ENCODE measurements around the gene CXCL12.

The CXCL12 gene

GRCh38 chr10:44385026-44385695, at the start of gene CXCL12:
CXCL12 (minus strand) TSS chr10:44385097; CDS start chr10:44385005, 92 bp downstream.
- in situ Hi-C loops (cut with HindIII; ENCODE audit: low pct_ligation_motif_present, low pct_unique_long_range_greater_than_20kb, low sequenced_read_pairs), result no loop called here
- no peak for DNase-seq

DNA sequence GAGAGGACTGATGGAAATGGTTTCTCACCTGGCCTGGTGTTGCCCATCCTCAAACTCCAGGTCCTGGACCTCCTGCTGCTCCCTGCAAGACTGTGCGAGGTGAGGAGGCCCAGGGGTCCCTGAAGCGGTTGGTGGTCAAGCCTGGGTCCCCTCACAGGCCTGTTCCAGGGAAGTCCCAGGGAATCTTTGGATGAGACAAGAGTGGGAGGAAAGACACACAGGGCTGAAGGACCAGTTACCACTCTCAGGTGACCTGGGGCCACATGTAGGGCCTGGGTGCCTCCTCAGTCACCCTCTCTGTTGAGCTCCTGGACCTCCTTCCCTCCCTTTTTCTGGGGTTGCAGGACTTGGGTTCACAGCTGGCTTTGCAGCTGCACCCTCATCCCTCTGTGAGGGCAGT, 42.6 kb upstream of the CXCL12 start:
- in situ Hi-C loops (cut with HindIII; ENCODE audit: low pct_ligation_motif_present, low pct_unique_long_range_greater_than_20kb, low sequenced_read_pairs), result no loop called here
- DNase-seq, result no peak

DNA sequence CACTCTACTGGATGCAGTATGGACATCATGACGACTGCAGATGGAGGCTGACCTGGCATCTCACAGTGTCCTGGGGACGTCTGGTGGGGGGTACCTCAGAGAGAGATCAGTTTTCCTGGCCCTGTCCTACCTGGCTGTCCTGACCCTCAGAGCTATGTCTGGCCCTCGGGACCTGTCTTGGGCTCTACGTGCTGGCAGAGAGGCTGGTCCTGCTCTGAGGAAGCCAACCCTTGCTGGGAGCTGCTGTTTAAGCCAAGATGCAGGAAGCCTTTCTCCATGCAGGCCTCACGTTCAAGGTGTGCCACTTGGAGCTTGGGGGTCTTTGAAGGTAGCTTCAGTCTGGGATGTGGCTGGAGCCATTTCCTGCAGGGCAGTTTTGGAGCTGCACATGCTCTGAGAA, 42.1 kb upstream of the CXCL12 start:
- in situ Hi-C loops (cut with HindIII; ENCODE audit: low pct_ligation_motif_present, low pct_unique_long_range_greater_than_20kb, low sequenced_read_pairs), result no loop called here
- no peak for DNase-seq

DNA sequence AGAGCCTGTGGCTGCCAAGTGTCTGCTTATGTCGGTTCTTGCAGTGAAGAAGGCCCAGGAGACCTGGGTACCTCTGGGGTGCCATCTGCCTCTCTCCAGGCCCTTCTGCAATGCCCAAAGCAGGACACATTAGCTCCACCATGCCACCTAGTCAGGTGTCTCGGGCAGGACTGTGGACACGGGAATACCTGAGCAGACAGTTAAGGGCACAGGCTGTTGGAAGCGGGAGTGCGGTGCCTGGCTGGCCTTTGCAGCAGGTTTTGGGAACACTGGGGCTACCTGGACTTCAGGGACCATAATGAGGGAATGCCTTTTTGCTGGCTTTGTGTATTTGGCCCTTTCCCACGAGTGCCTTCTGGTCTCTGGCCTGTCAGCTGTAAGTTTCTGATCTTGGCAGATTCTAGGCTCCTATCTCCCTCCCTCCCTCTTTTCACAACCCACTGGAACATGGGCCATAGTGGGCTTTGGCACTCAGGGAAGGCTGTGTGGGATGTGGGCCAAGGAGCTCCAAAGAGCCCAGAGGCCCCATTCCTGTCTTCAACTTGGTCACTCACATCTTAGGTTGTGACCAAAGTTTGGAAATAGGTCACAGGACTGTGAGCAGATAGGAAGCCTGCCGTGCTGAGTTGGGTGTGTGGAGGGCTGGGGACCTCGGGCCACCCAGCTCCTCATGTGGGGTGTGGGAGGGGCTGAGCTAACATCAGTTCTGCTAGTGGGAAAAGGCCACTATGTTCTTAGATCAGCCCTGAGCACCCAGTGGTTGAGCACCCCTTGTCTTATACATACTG, 41.5 kb upstream of the CXCL12 start:
- in situ Hi-C loops (cut with HindIII; ENCODE audit: low pct_ligation_motif_present, low pct_unique_long_range_greater_than_20kb, low sequenced_read_pairs), result no loop called here

DNA sequence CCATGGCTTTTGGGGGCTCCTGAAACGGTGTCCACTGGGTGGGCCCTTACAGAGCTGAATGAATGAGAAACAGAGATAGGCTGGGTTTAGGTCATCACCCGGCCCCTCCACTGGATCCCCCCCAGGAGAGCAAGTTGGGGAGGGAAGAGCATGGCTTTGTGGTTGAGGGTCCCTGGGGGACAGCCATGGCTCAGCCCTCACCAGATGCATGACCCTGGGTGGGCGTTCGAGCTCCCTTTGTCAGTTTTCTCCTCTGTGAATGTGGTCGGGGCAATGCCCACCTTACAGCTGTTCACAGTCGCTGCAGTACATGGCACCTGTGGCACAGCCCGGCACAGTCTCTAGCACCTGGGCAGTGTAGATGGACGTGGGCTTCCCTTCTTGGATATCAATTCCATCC, 40.6 kb upstream of the CXCL12 start:
- in situ Hi-C loops (cut with HindIII; ENCODE audit: low pct_ligation_motif_present, low pct_unique_long_range_greater_than_20kb, low sequenced_read_pairs), result no loop called here
- no peak for DNase-seq

More for the DNA sequence above, 41.5 kb upstream of the CXCL12 start:
- DNase-seq, result no peak

GRCh38 chr10:44424957-44425356, 40.1 kb upstream of the CXCL12 start:
- no peak for DNase-seq
- in situ Hi-C loops (cut with HindIII; ENCODE audit: low pct_ligation_motif_present, low pct_unique_long_range_greater_than_20kb, low sequenced_read_pairs), result no loop called here

DNA sequence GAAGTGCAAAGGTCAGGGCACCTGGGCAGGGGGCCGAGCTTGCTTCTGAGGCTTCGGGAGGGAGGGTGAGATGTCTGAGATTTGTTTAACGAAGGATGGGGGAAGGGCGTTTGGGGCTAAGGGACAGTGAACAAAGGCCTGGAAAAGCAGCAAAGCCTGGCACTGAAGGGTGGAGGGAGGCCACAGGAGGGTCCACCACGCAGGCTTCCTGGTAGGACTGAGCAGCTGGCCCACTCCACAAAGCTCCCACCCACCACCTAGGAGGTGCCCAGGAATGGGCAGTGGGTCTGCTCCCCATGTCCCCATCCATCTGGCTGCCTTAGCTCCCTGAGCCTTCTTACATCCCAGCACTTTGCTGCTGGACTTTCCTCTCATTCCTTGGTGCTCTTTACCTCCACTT, 39.4 kb upstream of the CXCL12 start:
- in situ Hi-C loops (cut with HindIII; ENCODE audit: low pct_ligation_motif_present, low pct_unique_long_range_greater_than_20kb, low sequenced_read_pairs), result no loop called here
- DNase-seq, result no peak

- no peak for DNase-seq
- in situ Hi-C loops (cut with HindIII; ENCODE audit: low pct_ligation_motif_present, low pct_unique_long_range_greater_than_20kb, low sequenced_read_pairs), result no loop called here
Measured at GRCh38 chr10:44422570-44423101, 37.7 kb upstream of the CXCL12 start.

- in situ Hi-C loops (cut with HindIII; ENCODE audit: low pct_ligation_motif_present, low pct_unique_long_range_greater_than_20kb, low sequenced_read_pairs), result no loop called here
- no peak for DNase-seq
Measured at GRCh38 chr10:44422153-44422552, 37.3 kb upstream of the CXCL12 start.

GRCh38 chr10:44419790-44420549, 35.1 kb upstream of the CXCL12 start:
- DNase-seq, result no peak
- in situ Hi-C loops (cut with HindIII; ENCODE audit: low pct_ligation_motif_present, low pct_unique_long_range_greater_than_20kb, low sequenced_read_pairs), result no loop called here

DNA sequence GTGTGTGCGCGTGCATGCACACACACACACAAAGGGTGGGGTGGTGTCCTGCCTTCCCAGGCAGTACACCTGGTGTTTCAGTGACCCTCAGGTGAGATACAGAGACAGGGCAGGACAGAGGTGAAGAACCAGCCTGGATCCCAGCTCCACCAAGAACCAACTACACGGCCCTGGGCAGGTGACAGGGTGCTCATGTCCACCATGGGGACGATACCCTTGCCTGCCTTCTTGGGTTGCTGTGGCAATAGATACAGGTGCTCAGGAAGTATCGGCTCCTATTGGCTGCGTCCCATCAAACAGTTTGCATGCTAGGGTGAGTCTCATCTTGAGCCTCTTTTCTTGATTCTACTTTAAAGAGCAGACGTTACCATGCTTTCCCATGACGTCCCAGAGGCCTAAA, 33.7 kb upstream of the CXCL12 start:
- no peak for DNase-seq
- in situ Hi-C loops (cut with HindIII; ENCODE audit: low pct_ligation_motif_present, low pct_unique_long_range_greater_than_20kb, low sequenced_read_pairs), result no loop called here

DNA sequence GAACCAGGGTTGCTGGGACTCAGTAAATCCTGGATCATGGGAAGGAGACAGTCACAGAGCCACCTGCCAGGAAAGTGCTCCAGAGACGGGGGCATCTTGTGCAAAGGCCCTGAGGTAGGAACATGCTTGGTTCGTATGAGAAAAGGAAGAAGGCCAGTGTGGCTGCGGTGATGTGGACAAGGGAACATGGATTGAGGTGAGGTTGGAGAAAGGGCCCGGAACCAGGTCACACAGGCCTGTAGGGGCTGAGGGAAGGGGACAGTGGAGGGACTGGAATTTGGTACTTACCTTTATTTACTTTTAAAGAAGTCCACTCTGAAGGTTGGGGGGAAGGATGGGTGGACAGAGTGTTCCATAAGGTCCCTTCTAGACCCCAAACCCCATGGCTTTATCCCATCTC, 32.9 kb upstream of the CXCL12 start:
- in situ Hi-C loops (cut with HindIII; ENCODE audit: low pct_ligation_motif_present, low pct_unique_long_range_greater_than_20kb, low sequenced_read_pairs), result no loop called here
- DNase-seq, result no peak

DNA sequence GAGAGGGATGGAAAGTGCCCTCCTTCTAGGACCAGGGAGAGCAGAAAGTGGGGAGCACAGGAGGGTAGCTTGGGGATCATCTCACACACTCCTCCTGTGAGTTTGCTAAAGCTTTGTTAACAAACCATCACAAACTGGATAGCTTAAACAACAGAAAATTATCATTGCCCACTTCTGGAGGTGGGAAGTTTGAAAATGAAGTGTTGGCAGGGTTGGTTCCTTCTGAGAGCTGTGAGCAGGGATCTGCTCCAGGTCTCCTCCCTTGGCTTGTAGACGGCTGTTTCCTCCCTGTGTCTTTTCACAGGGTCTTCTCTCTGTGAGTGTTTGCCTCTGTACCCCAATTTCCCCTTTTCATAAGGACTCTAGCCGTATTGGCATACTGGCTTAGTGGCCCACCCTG, 32.0 kb upstream of the CXCL12 start:
- in situ Hi-C loops (cut with HindIII; ENCODE audit: low pct_ligation_motif_present, low pct_unique_long_range_greater_than_20kb, low sequenced_read_pairs), result no loop called here
- no peak for DNase-seq

- in situ Hi-C loops (cut with HindIII; ENCODE audit: low pct_ligation_motif_present, low pct_unique_long_range_greater_than_20kb, low sequenced_read_pairs), result no loop called here
- no peak for DNase-seq
Measured at GRCh38 chr10:44416021-44416771, 31.3 kb upstream of the CXCL12 start.

DNA sequence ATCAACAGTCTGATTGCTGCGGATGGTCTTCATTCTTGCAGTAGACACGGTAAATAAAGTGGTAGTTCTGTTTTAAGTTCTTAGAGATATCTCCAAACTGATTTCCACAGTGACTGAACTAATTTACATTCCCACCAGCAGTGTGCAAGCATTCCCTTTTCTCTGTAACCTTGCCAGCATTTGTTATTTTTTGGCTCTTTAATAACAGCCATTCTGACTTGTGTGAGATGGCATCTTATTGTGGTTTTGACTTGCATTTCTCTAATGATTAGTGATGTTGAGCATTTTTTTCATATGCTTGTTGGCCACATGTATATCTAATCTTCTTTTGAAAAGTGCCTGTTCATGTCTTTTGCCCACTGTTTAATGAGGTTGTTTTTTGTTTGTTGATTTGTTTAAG, 30.2 kb upstream of the CXCL12 start:
- in situ Hi-C loops (cut with HindIII; ENCODE audit: low pct_ligation_motif_present, low pct_unique_long_range_greater_than_20kb, low sequenced_read_pairs), result no loop called here

GRCh38 chr10:44413416-44413815, 28.5 kb upstream of the CXCL12 start:
- DNase-seq, result no peak

More for the DNA sequence above, 30.2 kb upstream of the CXCL12 start:
- no peak for DNase-seq

DNA sequence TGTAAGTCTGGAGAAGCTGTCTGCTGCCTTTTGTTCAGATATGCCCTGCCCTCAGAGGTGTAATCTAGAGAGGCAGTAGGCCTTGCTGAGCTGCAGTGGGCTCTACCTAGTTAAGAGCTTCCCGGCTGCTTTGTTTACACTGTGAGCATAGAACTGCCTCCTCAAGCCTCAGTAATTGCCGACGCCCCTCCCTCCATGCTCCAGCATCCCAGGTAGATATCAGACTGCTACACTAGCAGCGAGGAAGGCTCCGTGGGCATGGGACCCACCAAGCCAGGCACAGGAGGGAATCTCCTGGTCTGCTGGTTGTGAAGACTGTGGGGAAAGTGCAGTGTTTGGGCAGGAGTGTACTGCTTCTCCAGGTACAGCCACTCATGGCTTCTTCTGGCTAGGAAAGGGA, 26.4 kb upstream of the CXCL12 start:
- in situ Hi-C loops (cut with HindIII; ENCODE audit: low pct_ligation_motif_present, low pct_unique_long_range_greater_than_20kb, low sequenced_read_pairs), result no loop called here
- DNase-seq, result no peak

More at GRCh38 chr10:44413416-44413815, 28.5 kb upstream of the CXCL12 start:
- in situ Hi-C loops (cut with HindIII; ENCODE audit: low pct_ligation_motif_present, low pct_unique_long_range_greater_than_20kb, low sequenced_read_pairs), result no loop called here

- in situ Hi-C loops (cut with HindIII; ENCODE audit: low pct_ligation_motif_present, low pct_unique_long_range_greater_than_20kb, low sequenced_read_pairs), result no loop called here
- DNase-seq, result no peak
Measured at GRCh38 chr10:44404741-44405437, 20.0 kb upstream of the CXCL12 start.
